Naive thymus-derived CD4-positive, alpha-beta T cell (primary cell): ENCODE measurements around the gene PTPRCAP. TPM values are rescaled to one million over a fixed set of nuclear protein-coding genes. Genes with fewer than 3 reads are reported as not detected.
A peak's percentile ranks its signal among the peaks of the same experiment; 100 is the strongest.

Experiments used
- ATAC-seq: fragments of 150-1000 bp; cut with Tn5 transposase; 2 replicates; pipeline ENCODE4 v1.10.0; 2021; ENCODE audit warnings: mild to moderate bottlenecking, moderate library complexity
- CTCF ChIA-PET: fragments of 350-600 bp; sonication (Branson Sonifier 250); formaldehyde crosslinking; loops from one replicate; lab custom pipeline; 2021; ENCODE audit warnings: antibody characterized with exemption; lab: Charles Lee
- POLR2A ChIA-PET: fragments of 350-600 bp; sonication (Branson Sonifier 250); formaldehyde crosslinking; loops from one replicate; lab custom pipeline; 2021; ENCODE audit warnings: antibody characterized with exemption, inconsistent platforms; lab: Charles Lee
- DNase-seq, 9 donors: peaks; one replicate each; pipeline versions ENCODE4 v3.0.0 to v3.0.0-alpha.2; 2020 to 2022; ENCODE audit warnings: mixed read lengths in 1 of 9
- H3K27ac ChIP-seq: one replicate; pipeline ENCODE4 v1.7.0; 2013; ENCODE audit warnings: mild to moderate bottlenecking, low read depth, low read length, moderate library complexity
- H3K27me3 ChIP-seq, 2 donors: one replicate each; pipeline ENCODE4 v1.7.0; 2013; ENCODE audit warnings: low read length in 2 of 2, mild to moderate bottlenecking in 2 of 2, moderate library complexity in 2 of 2; ENCODE audit not compliant: control insufficient read depth in 2 of 2, insufficient read depth in 2 of 2
- H3K36me3 ChIP-seq, 3 experiments: 1 replicate in 2 of 3; 2 replicates in 1 of 3; pipeline ENCODE4 v1.7.0; 2013; ENCODE audit warnings: low read length in 3 of 3, mild to moderate bottlenecking in 3 of 3, moderate library complexity in 1 of 3; ENCODE audit not compliant: insufficient read depth in 3 of 3, control insufficient read depth in 2 of 3
- H3K4me1 ChIP-seq, 2 donors: one replicate each; pipeline ENCODE4 v1.7.0; 2013; ENCODE audit warnings: low read length in 2 of 2, mild to moderate bottlenecking in 2 of 2, moderate library complexity in 1 of 2; ENCODE audit not compliant: control insufficient read depth in 2 of 2, insufficient read depth in 2 of 2
- H3K4me3 ChIP-seq: 2 replicates; pipeline ENCODE4 v1.7.0; 2013; ENCODE audit warnings: mild to moderate bottlenecking, low read length
- H3K9me3 ChIP-seq, 3 experiments: 1 replicate in 2 of 3; 2 replicates in 1 of 3; pipeline ENCODE4 v1.7.0; 2013; ENCODE audit warnings: low read length in 3 of 3; ENCODE audit not compliant: control insufficient read depth in 2 of 3
- H3K27ac Mint-ChIP-seq, 9 donors: one replicate each; pipeline ENCODE4 v1.8.0; 2020 to 2022; ENCODE audit warnings: mixed read lengths in 9 of 9, mild to moderate bottlenecking in 8 of 9, moderate library complexity in 5 of 9, inconsistent platforms in 2 of 9
- H3K27me3 Mint-ChIP-seq, 5 donors: one replicate each; pipeline ENCODE4 v1.8.0; 2021 to 2022; ENCODE audit warnings: mixed read lengths in 5 of 5, mild to moderate bottlenecking in 1 of 5
- H3K36me3 Mint-ChIP-seq, 5 donors: one replicate each; pipeline ENCODE4 v1.8.0; 2020 to 2022; ENCODE audit warnings: mixed read lengths in 5 of 5, mild to moderate bottlenecking in 3 of 5, inconsistent platforms in 1 of 5
- H3K4me1 Mint-ChIP-seq, 7 donors: one replicate each; pipeline ENCODE4 v1.8.0; 2020 to 2022; ENCODE audit warnings: mixed read lengths in 7 of 7, mild to moderate bottlenecking in 3 of 7, inconsistent platforms in 1 of 7
- H3K4me3 Mint-ChIP-seq, 10 donors: one replicate each; pipeline ENCODE4 v1.8.0; 2020 to 2022; ENCODE audit warnings: mild to moderate bottlenecking in 10 of 10, mixed read lengths in 10 of 10, moderate library complexity in 6 of 10, inconsistent platforms in 2 of 10
- H3K9me3 Mint-ChIP-seq, 11 donors: one replicate each; pipeline ENCODE4 v1.8.0; 2020 to 2022; ENCODE audit warnings: mixed read lengths in 11 of 11, mild to moderate bottlenecking in 4 of 11, inconsistent platforms in 1 of 11, moderate library complexity in 1 of 11
- intact Hi-C, 2 donors: fragments of 100-400 bp; cut with micrococcal nuclease; formaldehyde crosslinking; loops; one replicate each; pipeline ENCODE4 v1.15.1; 2023
- polyA plus RNA-seq, 2 donors: library from polyadenylated mRNA; unstranded; fragments of 300-500 nt; fragmentation: Illumina TruSeq; gene quantifications; one replicate each; pipeline ENCODE4 v1.2.3, GENCODE V29; 2021
- total RNA-seq, 6 experiments: library from RNA in 5 of 6; stranded (reverse) in 5 of 6; gene quantifications; 1 replicate in 5 of 6; 2 replicates in 1 of 6; pipeline ENCODE4 v1.2.3 and lab custom pipeline; 2021 to 2026

Gene PTPRCAP
- total and polyA plus RNA-seq, 7 experiments from 2014 or later, result 134 to 670 (median 219) TPM

GRCh38 chr11:67417425-67417824 is 20.1 kb downstream of the PTPRCAP start:
- Histone ChIP-seq H3K4me1 (peaks cover 68 to 71% of the 10 kb centered on the region in 2 donors), H3K9me3 (no peaks in the 10 kb centered on the region), H3K27me3 (no peaks in the 10 kb centered on the region), H3K27ac (peak overlapping the region; percentile 77), H3K36me3 (no peaks in the 10 kb centered on the region), H3K4me3 (peak overlapping the region; percentile 46)
- intact Hi-C loops, result loop anchor here in 1 of 2 donors (1.0 kb wide), 6 partner anchors 8 to 91 kb away; partner anchors contain the start of genes CDK2AP2, PTPRCAP, RPS6KB2 and TMEM134
- peaks cover 0 to 6% (median 0%) of the 10 kb centered on the region in 5 donors for H3K36me3 Mint-ChIP-seq
- peaks cover 37 to 76% (median 55%) of the 10 kb centered on the region in 7 donors for H3K4me1 Mint-ChIP-seq
- H3K27ac Mint-ChIP-seq, result peak overlapping the region in 8 of 9 donors; percentile 94 to 100 (median 98)
- peaks cover 0 to 25% (median 0%) of the 10 kb centered on the region in 5 donors for H3K27me3 Mint-ChIP-seq
- POLR2A ChIA-PET, result interaction anchor here (0.6 to 31.8 kb wide), 18 partner anchors 16 to 148 kb away, joined by 3 to 1530 read pairs (median 6); partner anchors contain the start of genes AIP, CABP4, CDK2AP2 and CORO1B
- CTCF ChIA-PET, result interaction anchor here (0.8 to 6.0 kb wide), 5 partner anchors 9 to 48 kb away, joined by 3 to 67 read pairs (median 8); partner anchors contain the start of genes PPP1CA, PTPRCAP and TBC1D10C
- no peak for DNase-seq
- H3K9me3 Mint-ChIP-seq, result no peaks in the 10 kb centered on the region
- ATAC-seq, result no peak
- H3K4me3 Mint-ChIP-seq, result peak overlapping the region in 9 of 10 donors; percentile 81 to 96 (median 89)

GRCh38 chr11:67416416-67417335 is 20.8 kb downstream of the PTPRCAP start:
- peak overlapping the region; percentile 77 for H3K27ac ChIP-seq
- Mint-ChIP-seq H3K4me1 (peaks cover 39 to 82% (median 62%) of the 10 kb centered on the region in 7 donors), H3K27ac (peak overlapping the region; percentile 42 to 100 (median 98)), H3K4me3 (peak overlapping the region; percentile 51 to 96 (median 90)), H3K9me3 (no peaks in the 10 kb centered on the region), H3K36me3 (peaks cover 0 to 6% (median 0%) of the 10 kb centered on the region in 5 donors), H3K27me3 (peaks cover 0 to 25% (median 0%) of the 10 kb centered on the region in 5 donors)
- peaks cover 75 to 78% of the 10 kb centered on the region in 2 donors for H3K4me1 ChIP-seq
- no peaks in the 10 kb centered on the region for H3K9me3 ChIP-seq
- H3K36me3 ChIP-seq, result no peaks in the 10 kb centered on the region
- ChIA-PET CTCF (interaction anchor here (0.6 to 6.0 kb wide), 4 partner anchors 14 to 178 kb away, joined by 3 to 67 read pairs (median 5); partner anchors contain the start of genes PPP1CA, RAD9A and TBC1D10C), POLR2A (interaction anchor here (0.6 to 31.8 kb wide), 14 partner anchors 17 to 147 kb away, joined by 3 to 1530 read pairs (median 5); partner anchors contain the start of genes AIP, CABP4, CDK2AP2 and CORO1B)
- intact Hi-C loops, result loop anchor here in 1 of 2 donors (1.0 kb wide), 6 partner anchors 7 to 92 kb away; partner anchors contain the start of genes CDK2AP2, PTPRCAP, RPS6KB2 and TMEM134
- ATAC-seq (peak; percentile 71), DNase-seq (peak in 8 of 9 donors; percentile 61 to 95 (median 92))
- H3K27me3 ChIP-seq, result no peaks in the 10 kb centered on the region
- peak overlapping the region; percentile 46 for H3K4me3 ChIP-seq

GRCh38 chr11:67415501-67416304 is 21.8 kb downstream of the PTPRCAP start, which contains the start of gene CARNS1:
Gene CARNS1, plus strand, starts transcription at chr11:67415678. Its CDS starts 522 bp downstream, at chr11:67416200.
- intact Hi-C loops, result no loop called here
- no peaks in the 10 kb centered on the region for H3K36me3 ChIP-seq
- H3K4me1 ChIP-seq, result peaks cover 81 to 84% of the 10 kb centered on the region in 2 donors
- peaks cover 43 to 87% (median 67%) of the 10 kb centered on the region in 7 donors for H3K4me1 Mint-ChIP-seq
- H3K36me3 Mint-ChIP-seq, result peaks cover 0 to 9% (median 0%) of the 10 kb centered on the region in 5 donors
- no peaks in the 10 kb centered on the region for H3K27me3 ChIP-seq
- DNase-seq, result no peak
- peak within 1 kb of the TSS; percentile 46 for H3K4me3 ChIP-seq
- no peaks in the 10 kb centered on the region for H3K9me3 ChIP-seq
- peak within 1 kb of the TSS; percentile 44 to 99 (median 90) for H3K4me3 Mint-ChIP-seq
- ATAC-seq, result no peak
- H3K27ac ChIP-seq, result peak within 1 kb of the TSS; percentile 77
- POLR2A ChIA-PET, result interaction anchor here (1.4 to 31.8 kb wide), 6 partner anchors 18 to 92 kb away, joined by 5 to 1530 read pairs (median 132); partner anchors contain the start of genes AIP, CDK2AP2, POLD4 and PPP1CA
- peak within 1 kb of the TSS; percentile 18 to 100 (median 98) for H3K27ac Mint-ChIP-seq
- peaks cover 0 to 25% (median 0%) of the 10 kb centered on the region in 5 donors for H3K27me3 Mint-ChIP-seq
- CTCF ChIA-PET, result interaction anchor here (0.6 to 6.0 kb wide), 3 partner anchors 13 to 177 kb away, joined by 3 to 67 read pairs (median 3); partner anchors contain the start of genes PPP1CA, TBC1D10C and TMEM134
- no peaks in the 10 kb centered on the region for H3K9me3 Mint-ChIP-seq

GRCh38 chr11:67413266-67413849 is 24.1 kb downstream of the PTPRCAP start:
- H3K4me1 Mint-ChIP-seq, result peaks cover 42 to 92% (median 70%) of the 10 kb centered on the region in 7 donors
- Histone ChIP-seq H3K4me1 (peaks cover 84 to 92% of the 10 kb centered on the region in 2 donors), H3K9me3 (no peaks in the 10 kb centered on the region), H3K27ac (peak overlapping the region; percentile 35), H3K4me3 (no peak overlapping the region), H3K36me3 (peaks cover 0 to 5% (median 0%) of the 10 kb centered on the region in 3 experiments), H3K27me3 (no peaks in the 10 kb centered on the region)
- no peak for ATAC-seq
- peak overlapping the region; percentile 31 to 92 (median 75) for H3K27ac Mint-ChIP-seq
- H3K36me3 Mint-ChIP-seq, result peaks cover 0 to 19% (median 2%) of the 10 kb centered on the region in 5 donors
- no peaks in the 10 kb centered on the region for H3K9me3 Mint-ChIP-seq
- no peak for DNase-seq
- H3K27me3 Mint-ChIP-seq, result peaks cover 0 to 23% (median 0%) of the 10 kb centered on the region in 5 donors
- H3K4me3 Mint-ChIP-seq, result peak overlapping the region in 9 of 10 donors; percentile 45 to 100 (median 61)
- POLR2A ChIA-PET, result interaction anchor here (0.6 to 31.8 kb wide), 15 partner anchors 7 to 145 kb away, joined by 3 to 1530 read pairs (median 7); partner anchors contain the start of genes AIP, PITPNM1, POLD4 and PPP1CA
- intact Hi-C loops, result no loop called here
- CTCF ChIA-PET, result interaction anchor here (1.3 to 2.5 kb wide), 3 partner anchors 11 to 26 kb away, joined by 4 to 21 read pairs (median 5); partner anchors contain the start of genes PPP1CA, PTPRCAP and TBC1D10C

DNA sequence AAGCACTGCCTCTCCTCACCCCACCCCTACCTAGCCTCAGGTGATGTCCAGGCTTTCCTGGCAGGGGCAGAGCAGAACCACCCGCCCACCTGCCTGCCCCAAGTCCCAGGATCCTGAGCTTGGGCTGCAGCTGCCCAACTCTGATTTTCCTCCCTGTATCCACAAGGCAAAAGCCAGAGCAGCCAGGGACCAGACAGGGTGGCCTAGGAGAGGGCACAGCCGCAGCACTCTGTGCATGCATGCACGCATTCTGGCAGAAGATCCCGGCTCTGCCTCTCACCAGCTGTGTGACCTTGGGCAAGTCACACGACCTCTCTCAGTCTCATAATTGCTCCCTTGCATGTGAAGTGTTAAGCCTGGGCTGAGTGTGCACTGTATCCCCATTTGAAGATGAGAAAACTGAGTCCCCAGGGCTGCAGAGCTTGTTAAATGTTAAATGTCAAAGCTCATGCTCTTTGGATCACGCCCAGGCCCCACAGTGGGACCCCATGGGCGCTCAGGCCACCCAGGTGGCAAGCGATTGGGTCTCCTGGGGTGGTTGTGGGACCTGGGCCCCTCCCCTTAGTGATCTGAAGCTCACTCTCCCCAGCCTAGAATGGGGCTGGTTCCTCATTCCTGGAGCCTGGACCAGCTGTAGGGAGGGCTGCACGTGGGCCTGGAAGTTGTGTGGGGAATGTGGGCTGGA is 24.8 kb downstream of the PTPRCAP start:
- H3K27me3 ChIP-seq, result no peaks in the 10 kb centered on the region
- Mint-ChIP-seq H3K36me3 (peaks cover 0 to 25% (median 3%) of the 10 kb centered on the region in 5 donors), H3K27me3 (peaks cover 0 to 23% (median 0%) of the 10 kb centered on the region in 5 donors), H3K9me3 (no peaks in the 10 kb centered on the region), H3K4me1 (peaks cover 48 to 92% (median 71%) of the 10 kb centered on the region in 7 donors), H3K27ac (peak overlapping the region in 8 of 9 donors; percentile 32 to 98 (median 92)), H3K4me3 (peak overlapping the region in 8 of 10 donors; percentile 21 to 100 (median 62))
- POLR2A ChIA-PET, result interaction anchor here (0.7 to 31.8 kb wide), 17 partner anchors 8 to 144 kb away, joined by 3 to 1530 read pairs (median 6); partner anchors contain the start of genes AIP, POLD4, PPP1CA and PTPRCAP
- peak overlapping the region; percentile 35 for H3K27ac ChIP-seq
- no peak for ATAC-seq
- CTCF ChIA-PET, result interaction anchor here (0.9 to 2.5 kb wide), 4 partner anchors 10 to 70 kb away, joined by 3 to 21 read pairs (median 4); partner anchors contain the start of genes AIP, PPP1CA, PTPRCAP and TBC1D10C
- H3K4me3 ChIP-seq, result no peak overlapping the region
- H3K4me1 ChIP-seq, result peaks cover 84 to 92% of the 10 kb centered on the region in 2 donors
- H3K9me3 ChIP-seq, result no peaks in the 10 kb centered on the region
- H3K36me3 ChIP-seq, result peaks cover 0 to 5% (median 0%) of the 10 kb centered on the region in 3 experiments
- intact Hi-C loops, result no loop called here
- no peak for DNase-seq
